Chondrocyte (in vitro differentiated cells): ENCODE measurements around the gene TBC1D32. TPM values are rescaled to one million over a fixed set of nuclear protein-coding genes. Genes with fewer than 3 reads are reported as not detected.

Source experiments
- DNase-seq: peaks from one replicate; pipeline ENCODE4 v3.0.0; 2021; ENCODE audit warnings: mixed read lengths, low spot score
- H3K27ac Mint-ChIP-seq: one replicate; pipeline ENCODE4 v1.8.0; 2021; ENCODE audit warnings: mild to moderate bottlenecking, moderate library complexity, mixed read lengths; ENCODE audit not compliant: unreplicated experiment
- H3K27me3 Mint-ChIP-seq: 2 replicates; pipeline ENCODE4 v1.8.0; 2021; ENCODE audit warnings: low read depth, mixed read lengths
- H3K36me3 Mint-ChIP-seq: 2 replicates; pipeline ENCODE4 v1.8.0; 2021; ENCODE audit warnings: low read depth, mixed read lengths
- H3K4me1 Mint-ChIP-seq: 2 replicates; pipeline ENCODE4 v1.8.0; 2021; ENCODE audit warnings: low read depth, mild to moderate bottlenecking, mixed read lengths
- H3K4me3 Mint-ChIP-seq: one replicate; pipeline ENCODE4 v1.8.0; 2021; ENCODE audit warnings: mild to moderate bottlenecking, moderate library complexity, mixed read lengths; ENCODE audit not compliant: unreplicated experiment
- H3K9me3 Mint-ChIP-seq: 2 replicates; pipeline ENCODE4 v1.8.0; 2021; ENCODE audit warnings: low read depth, mixed read lengths
- CTCF ChIP-seq: fragments of 200-600 bp; sonication (generic); IDR thresholded peaks from 2 replicates; pipeline ENCODE4 v1.5.0; 2021; ENCODE audit warnings: antibody characterized with exemption, mild to moderate bottlenecking, moderate library complexity
- total RNA-seq: library from RNA; stranded (reverse); gene quantifications from 3 replicates; pipeline ENCODE4 v1.2.1, GENCODE V29; 2021

Gene TBC1D32
- total RNA-seq, 1 donor from 2014 or later, result 8.9 TPM

DNA sequence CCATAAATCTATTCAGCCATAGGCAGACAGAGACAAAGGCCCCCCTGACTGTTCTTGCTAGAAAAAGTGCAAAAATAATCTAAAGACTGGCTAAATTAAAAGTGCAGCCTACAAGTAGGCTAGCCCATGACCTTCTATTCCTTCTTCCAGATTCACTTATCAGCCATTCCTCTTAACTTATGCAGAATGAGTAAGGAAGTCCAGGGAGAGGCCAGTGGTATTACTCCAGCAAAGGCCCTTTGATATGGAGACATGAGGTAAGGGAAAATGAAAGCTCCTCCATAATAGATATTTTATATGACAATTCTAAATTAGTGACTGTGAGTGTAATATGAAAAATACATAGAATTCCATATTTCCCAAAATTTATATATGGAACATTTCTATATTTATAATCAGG is 199.4 kb downstream of the TBC1D32 start:
- Mint-ChIP-seq H3K4me1 (no peaks in the 10 kb centered on the region), H3K27me3 (no peaks in the 10 kb centered on the region), H3K4me3 (no peak overlapping the region), H3K9me3 (no peaks in the 10 kb centered on the region), H3K27ac (no peak overlapping the region), H3K36me3 (peaks cover 2% of the 10 kb centered on the region)
- TF ChIP-seq CTCF, result no peak
- DNase-seq, result no peak

DNA sequence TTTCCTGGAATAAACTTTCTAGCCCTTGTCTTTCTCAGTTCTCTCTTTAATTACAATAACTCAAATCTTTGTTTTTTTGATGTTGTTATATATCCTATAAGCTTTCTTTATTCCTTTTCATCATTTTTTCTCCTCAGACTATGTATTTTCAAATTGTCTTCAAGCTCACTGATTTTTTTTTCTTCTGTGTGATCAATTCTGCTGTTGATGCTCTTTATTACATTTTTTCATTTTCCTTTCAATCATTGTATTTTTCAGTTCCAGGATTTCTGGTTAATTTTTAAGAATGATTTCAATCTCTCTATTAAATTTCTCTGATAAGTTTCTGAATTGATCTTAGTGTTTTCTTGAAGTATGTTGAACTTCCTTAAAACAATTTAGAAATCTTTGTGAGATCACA is 209.7 kb downstream of the TBC1D32 start:
- H3K36me3 Mint-ChIP-seq, result peaks cover 20% of the 10 kb centered on the region
- H3K27me3 Mint-ChIP-seq, result no peaks in the 10 kb centered on the region
- H3K4me3 Mint-ChIP-seq, result no peak overlapping the region
- H3K27ac Mint-ChIP-seq, result no peak overlapping the region
- no peaks in the 10 kb centered on the region for H3K4me1 Mint-ChIP-seq
- TF ChIP-seq CTCF, result no peak
- no peak for DNase-seq
- peaks cover 20% of the 10 kb centered on the region for H3K9me3 Mint-ChIP-seq

GRCh38 chr6:121112356-121112755 is 221.9 kb downstream of the TBC1D32 start:
- Mint-ChIP-seq H3K36me3 (peaks cover 2% of the 10 kb centered on the region), H3K27me3 (no peaks in the 10 kb centered on the region), H3K4me1 (no peaks in the 10 kb centered on the region), H3K4me3 (no peak overlapping the region), H3K9me3 (no peaks in the 10 kb centered on the region), H3K27ac (no peak overlapping the region)
- TF ChIP-seq CTCF, result no peak
- DNase-seq, result no peak

- H3K4me1 Mint-ChIP-seq, result no peaks in the 10 kb centered on the region
- no peak overlapping the region for H3K27ac Mint-ChIP-seq
- no peak for TF ChIP-seq CTCF
- H3K9me3 Mint-ChIP-seq, result no peaks in the 10 kb centered on the region
- no peaks in the 10 kb centered on the region for H3K27me3 Mint-ChIP-seq
- no peak overlapping the region for H3K4me3 Mint-ChIP-seq
- peaks cover 2% of the 10 kb centered on the region for H3K36me3 Mint-ChIP-seq
- DNase-seq, result no peak
Measured at GRCh38 chr6:121110733-121111132, 223.5 kb downstream of the TBC1D32 start.

- Mint-ChIP-seq H3K4me3 (no peak overlapping the region), H3K9me3 (peaks cover 6% of the 10 kb centered on the region), H3K27ac (no peak overlapping the region), H3K36me3 (peaks cover 10% of the 10 kb centered on the region), H3K27me3 (no peaks in the 10 kb centered on the region), H3K4me1 (no peaks in the 10 kb centered on the region)
- TF ChIP-seq CTCF, result no peak
- no peak for DNase-seq
Measured at GRCh38 chr6:121106962-121107361, 227.3 kb downstream of the TBC1D32 start.
